Skin epidermis (tissue), 12 donors: Measurements from ENCODE around the gene CACNA2D3.
A peak's percentile ranks its signal among the peaks of the same experiment; 100 is the strongest.

Source experiments
- H3K27ac ChIP-seq, 21 experiments: fragments of 200-600 bp; sonication (generic) in 11 of 21; one replicate each; pipeline ENCODE4 v1.5.0; 2020; ENCODE audit warnings: mild to moderate bottlenecking in 3 of 21, inconsistent platforms in 2 of 21, moderate library complexity in 2 of 21
- H3K4me3 ChIP-seq, 7 experiments: fragments of 200-600 bp; sonication (generic) in 2 of 7; one replicate each; pipeline ENCODE4 v1.5.0; 2020; ENCODE audit warnings: inconsistent platforms in 2 of 7, mild to moderate bottlenecking in 2 of 7, moderate library complexity in 1 of 7

The CACNA2D3 gene

DNA sequence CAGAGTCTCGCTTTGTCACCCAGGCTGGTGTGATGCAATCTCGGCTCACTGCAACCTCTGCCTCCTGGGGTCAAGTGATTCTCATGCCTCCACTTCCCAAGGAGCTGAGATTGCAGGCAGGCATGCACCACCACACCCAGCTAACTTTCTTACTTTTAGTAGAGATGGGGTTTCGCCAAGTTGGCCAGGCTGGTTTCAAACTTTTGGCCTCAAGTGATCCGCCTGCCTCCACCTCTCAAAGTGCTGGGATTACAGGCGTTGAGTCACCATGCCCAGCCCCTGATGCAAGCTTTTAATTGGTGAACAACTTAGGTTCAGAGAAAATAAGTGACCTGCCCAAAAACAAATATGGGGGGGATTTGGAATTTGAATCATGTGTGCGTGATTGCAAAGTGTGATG, 559.4 kb downstream of the CACNA2D3 start:
- no peak overlapping the region for H3K27ac ChIP-seq
- H3K4me3 ChIP-seq: no peak overlapping the region

DNA sequence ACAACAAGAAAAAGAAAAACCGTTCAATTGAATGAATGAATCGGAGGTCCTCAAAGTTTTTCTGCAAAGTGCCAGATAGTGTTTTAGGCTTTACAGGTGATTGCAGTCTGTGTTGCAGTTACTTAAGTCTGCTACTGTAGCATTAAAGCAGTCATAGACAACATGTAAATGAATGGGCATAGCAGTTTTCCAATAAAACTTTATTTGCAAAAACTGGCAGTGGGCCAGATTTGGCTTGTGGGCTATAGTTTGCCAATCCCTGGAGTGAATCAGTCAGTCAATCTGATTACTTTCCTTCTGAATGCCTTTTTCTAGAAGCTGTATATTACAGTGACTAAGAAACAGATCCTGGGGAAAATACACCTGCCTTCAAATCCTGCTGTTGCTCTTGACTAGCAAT, 562.9 kb downstream of the CACNA2D3 start:
- no peak overlapping the region for H3K27ac ChIP-seq

DNA sequence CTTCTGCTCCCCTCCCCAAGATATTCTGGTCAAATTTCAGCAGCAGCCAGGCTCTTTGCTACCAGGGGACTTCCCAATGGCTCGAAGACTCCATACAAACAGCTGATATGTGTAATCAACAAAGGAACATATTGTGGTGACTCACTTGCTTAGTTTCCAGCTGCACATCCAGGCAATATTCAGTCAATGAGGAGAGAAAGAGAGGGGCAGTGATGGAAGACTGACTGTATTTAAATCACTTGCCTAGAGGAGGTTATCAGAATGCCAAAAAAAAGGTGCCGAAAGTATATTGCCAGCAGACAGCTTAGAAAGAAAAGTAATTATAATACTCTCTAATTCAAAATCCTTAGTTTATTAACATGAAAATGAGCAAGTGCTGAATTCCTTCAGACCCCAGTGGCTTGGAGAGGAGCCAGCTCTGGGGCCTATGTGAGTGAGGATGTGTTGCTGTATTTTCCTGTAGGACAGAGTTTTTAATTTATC, 569.0 kb downstream of the CACNA2D3 start:
- H3K4me3 ChIP-seq: no peak overlapping the region
- no peak overlapping the region for H3K27ac ChIP-seq

More for the DNA sequence above, 562.9 kb downstream of the CACNA2D3 start:
- H3K4me3 ChIP-seq: no peak overlapping the region

DNA sequence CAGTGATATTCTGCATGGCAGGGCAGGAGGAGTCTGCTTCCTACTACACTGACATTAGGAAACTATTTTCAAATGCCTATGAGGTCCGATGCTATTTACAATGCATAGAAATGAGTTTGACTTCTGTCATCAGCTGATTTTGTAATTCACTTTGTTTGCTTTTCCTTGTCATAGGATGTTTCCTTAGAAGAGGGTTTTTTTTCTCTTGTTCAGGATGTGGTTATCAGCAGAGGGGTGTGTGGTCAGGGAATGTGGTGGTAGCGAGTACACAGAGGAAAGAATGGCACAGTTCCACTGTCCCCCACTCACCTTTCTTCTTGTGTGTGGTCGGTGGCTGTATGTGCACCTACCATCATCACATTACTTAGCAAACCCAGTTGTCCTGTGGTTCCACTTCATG, 574.0 kb downstream of the CACNA2D3 start:
- Histone ChIP-seq H3K4me3 (no peak overlapping the region), H3K27ac (no peak overlapping the region)

DNA sequence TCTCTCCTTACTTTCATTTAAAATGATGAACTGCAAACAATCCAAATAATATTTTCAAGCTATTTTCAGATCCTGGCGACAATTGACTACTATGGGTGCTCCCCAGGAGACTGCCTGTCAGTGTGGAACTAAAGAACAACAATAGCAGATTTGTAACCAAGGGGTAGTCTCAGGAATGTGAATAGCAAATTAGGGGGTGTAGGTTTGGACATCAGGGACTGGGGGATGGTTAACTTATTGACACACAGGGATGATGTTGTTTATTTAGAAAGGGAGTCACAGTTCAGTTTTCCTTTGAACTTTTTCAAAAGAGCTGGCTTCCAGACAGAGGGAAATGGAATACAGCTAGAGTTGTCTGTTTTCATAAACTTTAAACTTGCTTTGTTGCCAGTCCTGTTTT, 575.7 kb downstream of the CACNA2D3 start:
- no peak overlapping the region for H3K4me3 ChIP-seq

DNA sequence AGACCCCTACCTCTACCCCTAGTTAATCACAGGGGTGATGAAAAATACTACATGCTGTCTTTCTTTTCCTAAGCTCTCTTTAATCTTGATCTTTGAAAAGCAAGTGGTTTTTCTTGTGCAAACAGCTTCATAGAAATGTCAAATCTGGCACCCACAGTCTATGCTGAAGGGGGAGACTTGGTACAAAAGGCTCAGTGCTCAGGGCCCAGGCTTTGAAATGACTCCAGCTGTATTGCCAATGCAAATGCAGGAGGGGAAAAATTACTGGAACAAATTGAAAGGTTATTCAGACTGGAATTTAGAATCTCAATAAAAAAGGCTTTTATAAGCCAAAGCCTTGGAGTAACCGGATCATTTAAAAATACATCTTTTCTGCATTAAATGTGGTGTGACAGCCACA, 581.6 kb downstream of the CACNA2D3 start:
- H3K27ac ChIP-seq: peak overlapping the region in 3 of 21 experiments; percentile 5 to 34 (median 17)
- no peak overlapping the region for H3K4me3 ChIP-seq

More for the DNA sequence above, 575.7 kb downstream of the CACNA2D3 start:
- peak overlapping the region in 1 of 21 experiments; percentile 3 for H3K27ac ChIP-seq

DNA sequence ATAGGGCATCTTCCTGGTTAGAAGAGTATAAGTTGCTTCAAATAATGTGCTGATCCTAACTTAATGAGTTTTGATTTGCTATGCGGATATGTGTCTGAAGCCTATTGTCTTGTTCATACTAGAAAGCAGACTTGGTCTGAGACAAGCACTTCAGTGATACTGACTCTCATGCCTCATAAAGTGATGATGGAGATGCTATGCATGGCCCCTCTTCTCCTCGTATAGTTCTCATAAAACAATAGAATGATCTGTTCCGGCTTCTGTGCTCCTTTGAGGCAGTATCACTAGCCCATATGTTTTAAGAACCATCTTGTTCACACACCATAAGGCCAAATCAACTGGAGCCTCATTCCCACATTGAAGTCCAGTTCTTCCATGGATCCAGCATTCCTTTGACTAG, 583.4 kb downstream of the CACNA2D3 start:
- Histone ChIP-seq H3K27ac (no peak overlapping the region), H3K4me3 (no peak overlapping the region)

DNA sequence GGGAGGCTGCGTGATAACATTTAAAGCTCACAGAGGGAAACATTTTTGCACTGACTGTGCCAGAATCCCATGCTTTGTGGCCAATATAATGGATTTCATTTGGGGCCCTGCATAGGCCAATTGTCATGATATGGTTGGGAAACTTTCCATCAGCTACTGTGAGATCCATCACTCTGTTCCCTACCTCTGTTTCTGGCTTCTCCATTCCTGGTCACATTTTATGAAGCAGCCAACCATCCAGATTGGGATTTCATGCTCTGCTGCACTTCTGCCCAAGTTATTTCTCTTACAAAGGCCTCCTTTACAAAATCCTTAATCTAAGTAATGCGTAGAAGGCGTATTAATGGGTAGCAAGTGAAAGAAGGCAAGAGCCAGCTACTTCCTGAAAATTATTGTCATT, 584.4 kb downstream of the CACNA2D3 start:
- Histone ChIP-seq H3K4me3 (no peak overlapping the region), H3K27ac (no peak overlapping the region)

DNA sequence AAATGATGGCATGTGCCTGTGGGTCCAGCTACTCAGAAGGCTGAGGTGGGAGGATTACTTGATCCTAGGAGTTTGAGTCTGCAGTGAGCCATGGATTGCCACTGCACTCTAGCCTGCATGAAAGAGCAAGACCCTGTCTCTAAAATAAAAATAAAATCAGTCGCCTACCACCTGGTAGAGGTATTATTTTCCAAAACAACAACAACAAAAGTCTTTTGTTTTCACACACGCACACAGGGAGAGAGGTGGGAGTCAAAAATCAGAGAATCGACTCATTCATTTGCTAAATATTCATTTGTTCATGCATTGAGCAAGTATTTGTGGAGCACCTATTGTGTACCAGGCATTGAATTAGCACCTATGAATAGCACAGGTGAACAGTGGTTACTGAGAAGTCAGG, 587.4 kb downstream of the CACNA2D3 start:
- no peak overlapping the region for H3K27ac ChIP-seq
- H3K4me3 ChIP-seq: no peak overlapping the region

DNA sequence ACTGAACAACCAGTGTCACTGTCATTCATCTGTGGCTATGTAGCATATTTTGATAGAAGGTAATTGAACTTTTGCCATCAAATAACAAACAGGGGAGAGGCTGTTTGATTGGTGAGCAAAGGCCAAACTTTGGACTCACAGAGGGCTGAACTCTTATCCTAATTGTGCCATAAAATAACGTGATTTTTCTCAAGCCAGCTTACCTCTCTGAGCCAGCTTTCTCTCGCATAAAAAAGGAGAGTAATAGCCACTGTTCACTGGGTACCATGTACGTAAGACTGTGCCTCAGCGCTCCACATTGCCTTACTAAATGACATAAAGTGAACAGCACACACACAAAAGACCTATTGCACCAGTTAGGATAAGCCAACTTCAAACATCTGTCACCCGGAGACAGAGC, 588.6 kb downstream of the CACNA2D3 start:
- Histone ChIP-seq H3K27ac (no peak overlapping the region), H3K4me3 (no peak overlapping the region)

DNA sequence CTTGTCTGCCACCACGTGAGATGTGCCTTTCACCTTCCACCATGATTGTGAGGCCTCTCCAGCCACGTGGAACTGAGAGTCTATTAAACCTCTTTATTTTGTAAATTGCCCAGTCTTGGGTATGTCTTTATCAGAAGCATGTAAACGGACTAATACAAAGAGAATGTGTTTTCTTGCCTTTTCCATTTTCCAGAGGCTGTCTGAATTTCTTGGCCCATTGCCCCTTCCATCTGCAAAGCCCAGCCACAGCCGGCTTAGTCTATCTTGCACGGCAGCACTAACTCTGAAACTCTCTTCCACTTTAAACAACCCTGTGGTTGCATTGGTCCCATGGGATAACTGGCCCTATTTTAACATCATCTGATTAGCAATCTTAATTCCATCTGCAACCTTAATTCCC, 590.2 kb downstream of the CACNA2D3 start:
- no peak overlapping the region for H3K27ac ChIP-seq
- no peak overlapping the region for H3K4me3 ChIP-seq

DNA sequence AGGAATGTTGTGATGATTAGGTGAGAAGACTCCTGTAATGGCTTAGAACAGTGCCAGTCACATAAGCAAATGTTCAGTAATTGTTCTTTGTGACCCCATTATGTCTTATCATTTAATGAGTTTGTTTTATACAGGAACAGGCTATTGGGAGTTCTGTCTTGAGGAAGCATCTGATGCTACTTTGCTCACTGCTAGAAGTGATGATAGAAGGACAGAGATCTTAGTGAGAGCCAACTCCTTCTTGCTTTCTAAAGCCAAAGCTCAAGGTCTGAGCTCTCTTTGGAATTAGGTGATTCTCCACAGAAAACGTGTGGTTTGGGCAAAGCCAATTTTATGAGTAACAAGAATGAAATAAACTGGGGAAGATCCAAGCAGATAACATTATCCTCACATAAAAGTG, 590.7 kb downstream of the CACNA2D3 start:
- H3K27ac ChIP-seq: no peak overlapping the region

DNA sequence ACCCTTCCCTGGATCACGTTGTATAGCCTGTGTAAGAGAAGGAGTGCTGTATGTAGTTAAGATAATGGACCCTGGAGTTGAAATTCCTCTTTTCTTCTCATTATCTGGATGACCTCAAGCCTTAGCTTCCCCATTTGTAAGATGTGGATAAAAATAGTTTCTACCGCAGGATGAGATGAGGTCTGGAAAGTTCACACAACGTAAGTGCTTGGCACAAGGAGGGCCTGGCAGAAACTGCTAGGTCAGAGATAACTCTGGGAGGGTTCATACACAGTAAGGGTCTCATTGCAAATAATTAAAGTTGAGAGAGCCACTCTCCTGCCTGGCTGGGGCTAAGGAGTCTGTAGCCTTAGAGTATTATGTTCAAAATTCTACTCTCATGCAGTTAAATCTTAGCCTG, 591.1 kb downstream of the CACNA2D3 start:
- no peak overlapping the region for H3K4me3 ChIP-seq
- H3K27ac ChIP-seq: no peak overlapping the region

More for the DNA sequence above, 590.7 kb downstream of the CACNA2D3 start:
- no peak overlapping the region for H3K4me3 ChIP-seq

DNA sequence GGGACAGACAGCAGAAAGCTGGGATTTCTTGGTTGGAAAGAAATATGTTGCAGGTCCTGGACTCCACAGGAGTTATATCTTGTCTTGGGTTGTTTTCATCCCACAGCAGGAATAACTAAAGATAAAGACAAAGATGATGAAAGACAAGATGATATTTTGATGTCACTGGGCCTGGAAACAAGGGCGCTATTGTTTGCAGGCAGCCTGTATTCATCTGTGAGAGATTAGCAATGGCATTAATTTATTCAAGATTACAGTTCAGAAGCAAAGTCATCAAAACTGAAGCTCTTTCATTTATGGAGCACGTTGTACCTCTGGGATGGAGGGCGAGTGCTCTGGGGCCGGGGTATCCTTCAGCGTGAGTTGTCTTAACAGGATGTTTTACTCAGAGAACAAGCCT, 591.7 kb downstream of the CACNA2D3 start:
- Histone ChIP-seq H3K4me3 (no peak overlapping the region), H3K27ac (no peak overlapping the region)

DNA sequence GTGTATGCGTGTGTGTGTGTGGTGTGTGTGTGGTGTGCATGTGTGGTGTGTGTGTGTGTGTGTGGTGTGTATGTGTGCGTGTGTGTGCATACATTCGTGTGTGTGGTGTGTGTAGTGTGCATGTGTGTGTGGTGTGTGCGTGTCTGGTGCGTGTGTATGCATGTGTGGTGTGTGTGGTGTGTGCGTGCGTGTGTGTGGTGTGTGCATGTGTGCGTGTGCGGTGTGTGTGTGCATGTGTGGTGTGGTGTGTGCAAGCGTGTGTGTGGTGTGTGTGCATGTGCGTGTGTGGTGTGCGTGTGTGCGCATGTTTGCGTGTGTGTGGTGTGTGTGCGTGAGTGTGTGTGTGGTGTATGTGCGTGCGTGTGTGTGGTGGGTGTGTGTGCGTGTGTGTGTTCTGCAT, 595.2 kb downstream of the CACNA2D3 start:
- H3K4me3 ChIP-seq: no peak overlapping the region
- no peak overlapping the region for H3K27ac ChIP-seq

DNA sequence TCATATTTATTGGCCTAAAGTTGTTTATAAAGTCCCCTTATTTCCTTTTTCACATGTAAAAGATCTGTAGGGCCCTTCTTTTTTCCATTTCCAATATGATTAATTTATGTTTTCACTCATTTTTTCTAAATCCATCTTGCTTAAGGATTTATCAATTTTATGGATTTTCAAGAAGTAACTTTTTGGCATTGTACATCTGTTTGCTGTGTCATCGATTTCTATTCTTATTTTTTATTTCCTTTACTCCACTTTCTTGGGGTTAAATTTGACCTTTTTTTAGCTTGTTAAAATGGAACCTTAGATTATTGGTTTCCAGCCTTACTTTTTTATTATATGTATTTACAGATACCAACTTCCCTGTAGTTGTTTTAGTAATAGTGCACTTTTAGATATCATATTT, 597.6 kb downstream of the CACNA2D3 start:
- H3K27ac ChIP-seq: no peak overlapping the region
- no peak overlapping the region for H3K4me3 ChIP-seq

DNA sequence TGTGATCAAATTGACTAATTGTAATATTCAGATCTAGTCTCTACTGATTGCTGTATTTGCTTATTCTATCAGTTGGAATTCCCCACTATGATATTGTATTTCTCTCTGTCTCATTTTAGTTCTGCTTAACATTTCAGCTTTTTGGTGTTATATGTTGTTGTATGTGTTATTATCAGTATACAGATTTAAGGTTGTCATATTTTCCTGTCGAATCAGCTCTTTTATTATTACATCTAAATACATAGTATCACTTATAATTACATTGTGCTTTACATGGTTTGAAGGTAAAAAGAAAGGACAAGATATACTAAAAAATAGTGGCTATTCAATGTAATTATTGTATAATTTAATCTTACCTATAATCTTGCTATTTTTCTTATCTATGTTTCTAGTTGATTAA, 598.3 kb downstream of the CACNA2D3 start:
- H3K4me3 ChIP-seq: no peak overlapping the region
- no peak overlapping the region for H3K27ac ChIP-seq

DNA sequence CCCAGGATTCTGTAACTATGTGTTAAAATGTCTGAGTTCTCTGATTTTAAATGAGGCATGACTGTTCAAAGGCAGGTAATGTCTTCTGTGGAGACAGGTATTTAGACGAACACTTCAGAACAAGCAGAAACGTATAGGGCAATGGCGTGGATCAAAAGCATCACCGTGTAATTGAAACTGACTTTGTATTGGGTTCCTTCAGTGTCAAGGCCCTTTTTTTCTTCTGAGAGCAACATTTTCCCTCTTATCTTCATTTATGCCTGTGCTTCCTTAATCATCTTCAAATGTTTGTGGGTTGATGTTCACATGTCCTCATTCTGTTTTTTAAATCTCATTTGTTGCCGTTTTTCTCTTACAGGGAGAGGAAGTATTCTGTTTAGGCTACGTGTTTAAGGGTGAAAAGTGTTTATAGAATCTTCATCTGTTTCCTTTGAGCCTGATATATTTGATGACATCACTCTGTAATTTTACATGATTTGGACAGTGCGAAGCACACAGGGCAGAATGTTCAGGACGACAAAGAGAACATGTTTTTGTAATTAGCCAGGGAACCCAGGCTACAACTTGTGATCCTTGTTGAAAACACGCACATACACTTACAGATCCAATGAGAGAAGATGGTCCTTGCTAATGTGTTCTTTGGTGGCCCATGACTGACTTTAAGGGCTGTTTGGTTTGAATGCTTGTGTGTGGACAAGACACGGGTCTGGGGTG, 609.5 kb downstream of the CACNA2D3 start:
- no peak overlapping the region for H3K4me3 ChIP-seq
- H3K27ac ChIP-seq: peak overlapping the region in 4 of 21 experiments; percentile 0 to 57 (median 30)

DNA sequence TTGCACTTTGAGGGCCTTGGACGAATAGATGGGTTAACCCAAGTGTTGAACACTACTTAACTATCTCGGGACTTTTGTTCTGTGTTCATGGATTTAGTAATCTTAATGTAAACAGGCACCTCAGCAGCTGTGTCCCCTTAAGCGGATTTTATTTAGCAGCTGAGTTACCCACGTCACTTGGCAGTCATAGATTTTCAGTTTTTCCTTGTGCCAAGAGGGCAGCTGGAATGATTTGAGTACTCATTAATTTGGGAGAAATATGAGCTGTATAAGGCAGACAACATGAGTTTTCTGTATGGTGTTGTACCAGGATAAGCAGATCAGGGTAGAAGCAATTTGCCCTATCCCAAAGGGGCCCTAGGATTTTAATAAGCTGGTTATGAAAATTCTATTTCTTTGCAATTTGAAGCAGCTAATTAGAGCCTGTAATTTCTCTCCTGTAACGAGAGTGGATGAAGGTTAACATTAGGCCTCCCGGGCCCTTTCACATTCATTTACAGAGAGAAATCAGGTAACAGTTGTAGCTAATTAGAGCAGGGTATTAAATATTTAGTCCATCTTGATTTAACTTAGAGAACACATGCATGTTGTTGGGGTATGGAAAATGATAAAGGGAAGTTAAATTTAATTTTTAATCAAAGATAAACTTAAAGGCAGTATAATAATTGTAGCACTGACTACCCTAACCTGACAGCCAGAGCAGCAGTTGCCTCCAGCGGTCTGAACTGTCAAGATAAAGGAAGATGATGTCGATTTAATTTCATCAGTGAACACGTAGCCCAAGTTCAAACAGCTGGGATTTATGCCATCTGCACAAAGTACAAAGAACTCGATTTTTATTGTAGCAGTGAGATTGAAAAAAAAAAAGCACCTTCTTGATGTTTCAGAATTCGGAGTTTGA, 611.0 kb downstream of the CACNA2D3 start:
- peak overlapping the region in 1 of 21 experiments; percentile 10 for H3K27ac ChIP-seq
- H3K4me3 ChIP-seq: no peak overlapping the region

DNA sequence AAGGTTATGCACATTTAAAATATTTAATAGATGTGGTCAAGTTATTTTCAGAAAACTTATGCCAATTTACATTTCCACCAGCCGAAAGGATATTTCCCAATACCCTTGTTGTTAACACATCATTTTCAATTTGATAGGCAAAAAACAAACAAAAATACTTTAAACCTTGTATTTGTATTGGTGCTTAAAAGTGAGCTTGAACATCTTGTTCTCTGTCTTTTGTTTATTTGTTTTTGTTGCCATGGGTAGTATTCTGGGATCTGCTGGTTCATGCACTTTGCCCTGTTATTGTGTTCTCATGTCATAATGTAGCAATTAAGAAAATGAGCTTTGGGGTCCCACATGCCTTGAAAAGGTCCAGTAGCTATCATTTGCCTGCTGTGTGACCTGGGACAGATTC, 614.1 kb downstream of the CACNA2D3 start:
- no peak overlapping the region for H3K27ac ChIP-seq
- H3K4me3 ChIP-seq: no peak overlapping the region

DNA sequence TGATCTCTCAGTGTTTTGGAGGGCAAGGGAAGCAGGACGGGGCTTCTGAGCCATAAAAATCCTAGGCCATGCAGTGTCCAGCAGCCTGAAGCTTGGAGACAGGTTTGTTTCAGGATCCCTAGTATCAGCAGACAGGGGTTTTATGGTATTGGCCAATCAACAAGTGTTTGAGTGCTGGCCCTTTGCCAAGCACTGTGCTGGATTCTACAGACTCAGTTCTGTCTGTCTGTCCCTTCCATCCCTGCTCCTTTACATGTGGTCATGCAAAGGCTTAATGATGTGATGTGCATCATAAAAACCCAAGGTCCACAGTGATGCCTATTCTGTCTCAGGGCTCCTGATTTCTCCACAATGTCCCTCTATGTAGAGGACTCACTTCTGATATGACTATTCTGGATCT, 621.4 kb downstream of the CACNA2D3 start:
- no peak overlapping the region for H3K4me3 ChIP-seq
- no peak overlapping the region for H3K27ac ChIP-seq
